K562 (cell line): ENCODE measurements around the gene FASN. TPM values are rescaled to one million over a fixed set of nuclear protein-coding genes. Genes with fewer than 3 reads are reported as not detected.

Experiments used
- ATF1 ChIP-seq, 2 experiments: fragments of 450-650 bp in 1 of 2; IDR thresholded peaks; 2 replicates each; pipeline ENCODE4 v1.6.1; 2016; ENCODE audit warnings: missing compliant biosample characterization in 1 of 2, missing genetic modification characterization in 1 of 2
- CGGBP1 ChIP-seq: fragments of 250-450 bp; sonication (Bioruptor Pico); IDR thresholded peaks from 2 replicates; pipeline ENCODE4 v1.9.0; 2021; ENCODE audit warnings: mild to moderate bottlenecking
- CTCFL ChIP-seq: IDR thresholded peaks from 2 replicates; pipeline ENCODE4 v1.6.1; 2011; ENCODE audit warnings: borderline replicate concordance, low read depth, mild to moderate bottlenecking, moderate library complexity, low read length; ENCODE audit not compliant: insufficient read depth, poor library complexity, severe bottlenecking
- DPF2 ChIP-seq: fragments of 450-650 bp; IDR thresholded peaks from 2 replicates; pipeline ENCODE4 v1.6.1; 2016
- ESRRB ChIP-seq: fragments of 250-450 bp; sonication (Bioruptor Pico); IDR thresholded peaks from 2 replicates; pipeline ENCODE4 v1.5.0; 2020; ENCODE audit warnings: mild to moderate bottlenecking, moderate library complexity, borderline replicate concordance
- GTF2E2 ChIP-seq: fragments of 200-800 bp; sonication (Bioruptor generic); IDR thresholded peaks from 2 replicates; pipeline ENCODE4 v1.6.1; 2016; ENCODE audit warnings: missing genetic modification characterization, missing compliant biosample characterization
- GTF3C2 ChIP-seq: IDR thresholded peaks from 3 replicates; pipeline ENCODE4 v1.6.1; 2011; ENCODE audit warnings: borderline replicate concordance, mild to moderate bottlenecking, moderate library complexity; ENCODE audit not compliant: insufficient read length; ENCODE audit errors: extremely low read depth
- KAT7 ChIP-seq: sonication (generic); formaldehyde crosslinking; IDR thresholded peaks from 2 replicates; pipeline ENCODE4 v1.8.0; 2022; ENCODE audit warnings: missing genetic modification reagents, mild to moderate bottlenecking, borderline replicate concordance
- PHB ChIP-seq: fragments of 250-450 bp; sonication (Bioruptor Pico); IDR thresholded peaks from 2 replicates; pipeline ENCODE4 v1.5.0; 2021
- POLR2AphosphoS2 ChIP-seq: IDR thresholded peaks from 2 replicates; pipeline ENCODE4 v1.6.1; 2012; ENCODE audit warnings: low read length, improper control_type of control experiment
- RBBP5 ChIP-seq: fragments of 200-600 bp; sonication (generic); IDR thresholded peaks from 2 replicates; pipeline ENCODE4 v1.6.1; 2012; ENCODE audit warnings: borderline replicate concordance, mild to moderate bottlenecking, low read length, control low read depth, inconsistent platforms; ENCODE audit not compliant: insufficient read depth, poor library complexity, severe bottlenecking
- ZNF133 ChIP-seq: fragments of 250-450 bp; sonication (Bioruptor Pico); IDR thresholded peaks from 2 replicates; pipeline ENCODE4 v1.4.0; 2020; ENCODE audit warnings: mild to moderate bottlenecking
- ZNF165 ChIP-seq: fragments of 250-450 bp; sonication (Bioruptor Pico); IDR thresholded peaks from 2 replicates; pipeline ENCODE4 v1.4.0; 2020; ENCODE audit warnings: borderline replicate concordance
- ZNF280A ChIP-seq: fragments of 450-650 bp; IDR thresholded peaks from 2 replicates; pipeline ENCODE4 v1.6.1; 2018; ENCODE audit warnings: mild to moderate bottlenecking, low read depth; ENCODE audit not compliant: partially characterized antibody
- ZNF311 ChIP-seq: fragments of 250-450 bp; sonication (Bioruptor Pico); IDR thresholded peaks from 2 replicates; pipeline ENCODE4 v1.4.0; 2020; ENCODE audit warnings: mild to moderate bottlenecking, moderate library complexity
- ZNF431 ChIP-seq: sonication (generic); formaldehyde crosslinking; IDR thresholded peaks from 2 replicates; pipeline ENCODE4 v1.8.0; 2022; ENCODE audit warnings: mild to moderate bottlenecking, missing genetic modification reagents
- ZNF512 ChIP-seq: IDR thresholded peaks from 2 replicates; pipeline ENCODE4 v1.6.1; 2016; ENCODE audit warnings: missing genetic modification characterization, missing compliant biosample characterization
- ZNF764 ChIP-seq: fragments of 250-450 bp; sonication (Bioruptor Pico); IDR thresholded peaks from 2 replicates; pipeline ENCODE4 v1.4.0; 2020; ENCODE audit warnings: low read depth, mild to moderate bottlenecking, moderate library complexity
- polyA plus RNA-seq, 8 experiments: library from polyadenylated mRNA; depleted of rRNA in 4 of 8; stranded (reverse) in 5 of 8; unstranded in 3 of 8; fragments of >200 nt; fragmentation: Nextera tagmentation in 2 of 8; fragmentation: Illumina TruSeq in 1 of 8; extraction: Ambion mirVana in 2 of 8; extraction: Trizol in 1 of 8; gene quantifications; 2 replicates each; pipeline versions ENCODE4 v1.2.1 to v1.2.3, GENCODE V29; 2011 to 2014; ENCODE audit warnings: inconsistent platforms in 1 of 8, missing spikeins in 1 of 8
- total RNA-seq, 7 experiments: library from RNA; depleted of rRNA in 6 of 7; stranded (reverse); fragments of >200 nt in 6 of 7; fragmentation: Illumina TruSeq in 2 of 7; extraction: Trizol in 2 of 7; gene quantifications; 2 replicates each; pipeline versions ENCODE4 v1.2.1 to v1.2.3, GENCODE V29; 2011 to 2021; ENCODE audit warnings: low replicate concordance in 1 of 7

The FASN gene
- total and polyA plus RNA-seq, 9 of the 15 experiments (the other 6 are each of a cell fraction or from before 2014, with no cell fraction given): 0.15 to 663 (median 49.9) TPM

- TF ChIP-seq ZNF280A (no peak), ZNF311 (no peak), ATF1 (CRISPR knock-in tag; IDR thresholded peaks at IDR 0.05) (no peak), ATF1 (tag; IDR thresholded peaks at IDR 0.05) (peak; percentile 62), ESRRB (CRISPR knock-in tag) (no peak), DPF2 (no peak), CGGBP1 (no peak), ZNF431 (CRISPR knock-in tag) (no peak; the same call in none of the 2 replicates), GTF2E2 (no peak), CTCFL (peak; percentile 72), ZNF512 (no peak), POLR2AphosphoS2 (no peak; the same call in 1 of the 2 replicates), ZNF133 (no peak), GTF3C2 (no peak), KAT7 (CRISPR knock-in tag) (no peak), ZNF165 (CRISPR knock-in tag) (no peak), ZNF764 (no peak), PHB (CRISPR knock-in tag) (no peak), RBBP5 (peak; percentile 43)
Measured at GRCh38 chr17:82037092-82037888, 60.7 kb downstream of the FASN start, which contains the start of gene DCXR (continued).
